Measurements from ENCODE around the gene CIDEA. TPM values are rescaled to one million over a fixed set of nuclear protein-coding genes. Genes with fewer than 3 reads are reported as not detected.
A peak's percentile ranks its signal among the peaks of the same experiment; 100 is the strongest.
"Not testable (repeated sequence)": the region's sequence is repeated elsewhere in the genome, so short reads cannot be mapped to it uniquely, and the experiment has no call there.

Gene CIDEA
- total RNA-seq, 1 experiment from 2014 or later: not detected

- DNase-seq (ENCODE audit: extremely low read depth, low read depth): peak; percentile 39
These were observed 17.0 kb upstream of the CIDEA start for GRCh38 chr18:12236934-12237832.

GRCh38 chr18:12238826-12239225, 15.3 kb upstream of the CIDEA start:
- no peak for DNase-seq (ENCODE audit: extremely low read depth, low read depth)

- DNase-seq (ENCODE audit: extremely low read depth, low read depth): no peak
These were observed 14.7 kb upstream of the CIDEA start for GRCh38 chr18:12239431-12239830.

GRCh38 chr18:12242658-12243260, 11.4 kb upstream of the CIDEA start:
- no peak for DNase-seq (ENCODE audit: extremely low read depth, low read depth)

GRCh38 chr18:12243272-12243671, 10.9 kb upstream of the CIDEA start:
- DNase-seq (ENCODE audit: extremely low read depth, low read depth): not testable (repeated sequence)

GRCh38 chr18:12245793-12246135, 8.4 kb upstream of the CIDEA start:
- DNase-seq (ENCODE audit: extremely low read depth, low read depth): no peak

- DNase-seq (ENCODE audit: extremely low read depth, low read depth): peak; percentile 23
These were observed 7.0 kb upstream of the CIDEA start for GRCh38 chr18:12246849-12247808.

- no peak for DNase-seq (ENCODE audit: extremely low read depth, low read depth)
These were observed 6.2 kb upstream of the CIDEA start for GRCh38 chr18:12247946-12248345.

- no peak for DNase-seq (ENCODE audit: extremely low read depth, low read depth)
These were observed 5.0 kb upstream of the CIDEA start for GRCh38 chr18:12248926-12249720.

GRCh38 chr18:12251311-12251710, 2.9 kb upstream of the CIDEA start:
- no peak for DNase-seq (ENCODE audit: extremely low read depth, low read depth)

GRCh38 chr18:12252061-12252460, 2.1 kb upstream of the CIDEA start:
- no peak for DNase-seq (ENCODE audit: extremely low read depth, low read depth)

- DNase-seq (ENCODE audit: extremely low read depth, low read depth): no peak
These were observed 1.1 kb upstream of the CIDEA start for GRCh38 chr18:12253027-12253426.

- no peak for DNase-seq (ENCODE audit: extremely low read depth, low read depth)
These were observed 462 bp upstream of the CIDEA start for GRCh38 chr18:12253663-12254135.

- no peak for DNase-seq (ENCODE audit: extremely low read depth, low read depth)
These were observed 805 bp downstream of the CIDEA start for GRCh38 chr18:12254820-12255511.

- DNase-seq (ENCODE audit: extremely low read depth, low read depth): no peak
These were observed 1.5 kb downstream of the CIDEA start for GRCh38 chr18:12255626-12256026.

- no peak for DNase-seq (ENCODE audit: extremely low read depth, low read depth)
These were observed 2.8 kb downstream of the CIDEA start for GRCh38 chr18:12256951-12257350.

- no peak for DNase-seq (ENCODE audit: extremely low read depth, low read depth)
These were observed 4.0 kb downstream of the CIDEA start for GRCh38 chr18:12257996-12258718.

- DNase-seq (ENCODE audit: extremely low read depth, low read depth): no peak
These were observed 4.9 kb downstream of the CIDEA start for GRCh38 chr18:12258719-12259705.

Data from NCI-H460 (cell line).